ENCODE data around the gene ZBTB16. TPM values are rescaled to one million over a fixed set of nuclear protein-coding genes. Genes with fewer than 3 reads are reported as not detected.

The ZBTB16 gene
- total and polyA plus RNA-seq, 10 donors, result 1.5 to 85.6 (median 42.1) TPM

DNA sequence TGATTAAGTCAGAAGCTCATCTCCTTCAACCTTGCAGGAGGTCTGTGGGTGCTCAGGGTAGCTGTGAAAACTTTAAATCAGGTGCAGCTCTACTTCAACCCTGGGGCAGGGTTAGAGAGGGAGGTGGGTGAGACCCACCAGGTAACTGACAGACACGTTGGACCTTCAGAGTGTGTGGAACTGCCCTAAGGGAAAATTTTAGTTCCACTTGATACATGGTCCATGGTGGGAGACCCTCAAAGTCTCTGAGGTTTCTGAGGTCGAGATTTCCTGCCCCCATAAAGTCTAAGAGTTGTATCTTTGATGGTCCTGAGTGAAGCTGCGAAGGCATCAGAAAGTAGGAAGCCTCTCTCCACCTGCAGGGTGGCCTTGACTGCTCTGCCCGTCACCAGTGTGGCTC is 212.8 kb downstream of the ZBTB16 start:
- Histone ChIP-seq H3K27me3 (replicated peaks in 1 of 7) (peaks cover 0 to 61% (median 0%) of the 10 kb centered on the region in 7 donors), H3K4me3 (no peak overlapping the region), H3K27ac (no peak overlapping the region), H3K4me1 (no peaks in the 10 kb centered on the region), H3K9me3 (no peaks in the 10 kb centered on the region), H3K36me3 (no peaks in the 10 kb centered on the region)
- TF ChIP-seq POLR2AphosphoS5 (IDR thresholded peaks at IDR 0.05), result no peak
- no peak for TF ChIP-seq POLR2A (IDR thresholded peaks at IDR 0.05)
- TF ChIP-seq CTCF (IDR thresholded peaks at IDR 0.05 in 8 of 11, conservative IDR thresholded peaks at IDR 0.05 in 3 of 11), result no peak
- WGBS, 5 donors, result 57 to 74% (median 65%) methylated on average over 4 of the region's 4 CpGs
- no peak for DNase-seq
- intact Hi-C loops (cut with DNase I; ENCODE audit: low total_unique reads), result loop anchor here (10.0 kb wide), 1 partner anchor 332 kb away; no protein-coding TSS in a partner anchor

- no peaks in the 10 kb centered on the region for H3K4me1 ChIP-seq
- no peaks in the 10 kb centered on the region for H3K36me3 ChIP-seq
- intact Hi-C loops (cut with DNase I; ENCODE audit: low total_unique reads), result loop anchor here (10.0 kb wide), 1 partner anchor 332 kb away; no protein-coding TSS in a partner anchor
- no peak overlapping the region for H3K4me3 ChIP-seq
- H3K9me3 ChIP-seq, result no peaks in the 10 kb centered on the region
- H3K27me3 ChIP-seq (replicated peaks in 1 of 7), result peaks cover 0 to 66% (median 0%) of the 10 kb centered on the region in 7 donors
- TF ChIP-seq CTCF (IDR thresholded peaks at IDR 0.05 in 8 of 11, conservative IDR thresholded peaks at IDR 0.05 in 3 of 11) (no peak), POLR2AphosphoS5 (IDR thresholded peaks at IDR 0.05) (no peak), POLR2A (IDR thresholded peaks at IDR 0.05) (no peak)
- no peak for DNase-seq
- no peak overlapping the region for H3K27ac ChIP-seq
- 76 to 88% (median 85%) methylated on average over 3 of the region's 3 CpGs for WGBS, 5 donors
Observed at GRCh38 chr11:114273071-114273470, 213.6 kb downstream of the ZBTB16 start.

- H3K36me3 ChIP-seq, result no peaks in the 10 kb centered on the region
- no peaks in the 10 kb centered on the region for H3K4me1 ChIP-seq
- no peak overlapping the region for H3K4me3 ChIP-seq
- DNase-seq, result no peak
- no peaks in the 10 kb centered on the region for H3K9me3 ChIP-seq
- TF ChIP-seq POLR2A (IDR thresholded peaks at IDR 0.05), result no peak
- TF ChIP-seq CTCF (IDR thresholded peaks at IDR 0.05 in 8 of 11, conservative IDR thresholded peaks at IDR 0.05 in 3 of 11), result no peak
- TF ChIP-seq POLR2AphosphoS5 (IDR thresholded peaks at IDR 0.05), result no peak
- intact Hi-C loops (cut with DNase I; ENCODE audit: low total_unique reads), result loop anchor here (10.0 kb wide), 1 partner anchor 331 kb away; no protein-coding TSS in a partner anchor
- WGBS, 5 donors, result 80 to 84% (median 82%) methylated on average over 5 of the region's 5 CpGs
- peaks cover 0 to 66% (median 0%) of the 10 kb centered on the region in 7 donors for H3K27me3 ChIP-seq (replicated peaks in 1 of 7)
- no peak overlapping the region for H3K27ac ChIP-seq
Observed at GRCh38 chr11:114273890-114274635, 214.6 kb downstream of the ZBTB16 start.

- peaks cover 0 to 66% (median 0%) of the 10 kb centered on the region in 7 donors for H3K27me3 ChIP-seq (replicated peaks in 1 of 7)
- H3K9me3 ChIP-seq, result no peaks in the 10 kb centered on the region
- no peaks in the 10 kb centered on the region for H3K36me3 ChIP-seq
- intact Hi-C loops (cut with DNase I; ENCODE audit: low total_unique reads), result loop anchor here (10.0 kb wide), 1 partner anchor 330 kb away; no protein-coding TSS in a partner anchor
- WGBS, 5 donors, result 54 to 71% (median 63%) methylated on average over 3 of the region's 3 CpGs
- H3K4me3 ChIP-seq, result no peak overlapping the region
- H3K27ac ChIP-seq, result no peak overlapping the region
- TF ChIP-seq POLR2A (IDR thresholded peaks at IDR 0.05) (no peak), POLR2AphosphoS5 (IDR thresholded peaks at IDR 0.05) (no peak)
- no peak for DNase-seq
- no peaks in the 10 kb centered on the region for H3K4me1 ChIP-seq
Observed at GRCh38 chr11:114274637-114275036, 215.1 kb downstream of the ZBTB16 start.

Data from spleen (tissue), 11 donors.